ENCODE data around the gene RNASEH2B. TPM values are rescaled to one million over a fixed set of nuclear protein-coding genes. Genes with fewer than 3 reads are reported as not detected.

The RNASEH2B gene
- total and polyA plus RNA-seq, 2 experiments from 2014 or later = 39.0 to 64.8 TPM

- no peaks in the 10 kb centered on the region for H3F3A ChIP-seq (replicated peaks; ENCODE audit: low read depth)
- peaks cover 3% of the 10 kb centered on the region for H3K27me3 Mint-ChIP-seq (ENCODE audit: insufficient read depth, low read depth, poor library complexity)
- no peak for TF ChIP-seq ZNF331 (CRISPR knock-in tag; IDR thresholded peaks at IDR 0.05; ENCODE audit: low read depth)
- no peak for TF ChIP-seq STAT1 (IDR thresholded peaks at IDR 0.05; ENCODE audit: unreplicated experiment)
- no peak for TF ChIP-seq ZNF114 (CRISPR knock-in tag; IDR thresholded peaks at IDR 0.05)
- TF ChIP-seq NANOG (IDR thresholded peaks at IDR 0.05; ENCODE audit: borderline replicate concordance) = no peak
- no peak for TF ChIP-seq REST (IDR thresholded peaks at IDR 0.05; ENCODE audit: unreplicated experiment)
- no peak for TF ChIP-seq EZH2 (IDR thresholded peaks at IDR 0.05; ENCODE audit: low read depth, unreplicated experiment)
- no peak for TF ChIP-seq ETS1 (IDR thresholded peaks at IDR 0.05)
- no peak for TF ChIP-seq CREB1 (CRISPR knock-in tag; IDR thresholded peaks at IDR 0.05; ENCODE audit: low read depth)
- TF ChIP-seq POLR2AphosphoS5 (IDR thresholded peaks at IDR 0.05; ENCODE audit: low read depth) = no peak
- no peak for TF ChIP-seq EZH2phosphoT487 (IDR thresholded peaks at IDR 0.05; ENCODE audit: unreplicated experiment)
- TF ChIP-seq JUNB (IDR thresholded peaks at IDR 0.05; ENCODE audit: unreplicated experiment) = no peak
- TF ChIP-seq CTCF (conservative IDR thresholded peaks at IDR 0.05; ENCODE audit: low read depth in 2 of 2) = no peak
- no peak for TF ChIP-seq ZNF462 (CRISPR knock-in tag; IDR thresholded peaks at IDR 0.05)
- no peaks in the 10 kb centered on the region for H3K9me3 Mint-ChIP-seq
- H3K27ac Mint-ChIP-seq = no peak overlapping the region
- ATAC-seq = no peak
- H3K4me1 Mint-ChIP-seq = peaks cover 2% of the 10 kb centered on the region; the same call in 1 of the 3 replicates
- H3K27me3 ChIP-seq (ENCODE audit: insufficient read depth) = no peaks in the 10 kb centered on the region
- no peak overlapping the region for H2AFZ ChIP-seq
- no peak for DNase-seq (ENCODE audit: low spot score)
- no peaks in the 10 kb centered on the region for H3K4me1 ChIP-seq (ENCODE audit: insufficient read depth)
- no peaks in the 10 kb centered on the region for H4K20me1 ChIP-seq (replicated peaks; ENCODE audit: insufficient read depth)
- H3K9me2 ChIP-seq (ENCODE audit: insufficient read depth) = no peaks in the 10 kb centered on the region
- H3K36me3 ChIP-seq (ENCODE audit: insufficient read depth) = no peaks in the 10 kb centered on the region
- no peaks in the 10 kb centered on the region for H3K36me3 Mint-ChIP-seq (ENCODE audit: low read depth)
- H3K79me2 ChIP-seq (replicated peaks; ENCODE audit: insufficient read depth) = no peaks in the 10 kb centered on the region
- H3K4me3 Mint-ChIP-seq = no peak overlapping the region
- H3K27ac ChIP-seq (ENCODE audit: low read depth) = no peak overlapping the region
- no peak overlapping the region for H3K4me3 ChIP-seq
- H3K4me2 ChIP-seq = no peak overlapping the region
Measured at GRCh38 chr13:50901701-50902100, 7.9 kb upstream of the RNASEH2B start.

Measured in GM23338 (cell line).